Body of pancreas (tissue), 4 donors: Measurements from ENCODE around the gene ANKRD2. TPM values are rescaled to one million over a fixed set of nuclear protein-coding genes. Genes with fewer than 3 reads are reported as not detected.
"Not testable (repeated sequence)": the region's sequence is repeated elsewhere in the genome, so short reads cannot be mapped to it uniquely, and the experiment has no call there.

Source experiments
- ATAC-seq: fragments of 150-250 bp; one replicate; pipeline ENCODE4 v1.9.1; 2016
- DNase-seq, 4 donors: peaks; one replicate each; pipeline ENCODE4 v3.0.0-alpha.2; 2019
- H3K27ac ChIP-seq, 4 donors: fragments of 200-600 bp; sonication (generic); 1 replicate in 3 of 4; 2 replicates in 1 of 4; pipeline versions ENCODE4 v1.5.1 to v1.6.1; 2016 to 2019; ENCODE audit warnings: mild to moderate bottlenecking in 1 of 4, mixed read lengths in 1 of 4, moderate library complexity in 1 of 4
- H3K27me3 ChIP-seq, 2 donors: fragments of 200-600 bp; sonication (generic); one replicate each; pipeline ENCODE4 v1.6.0; 2016; ENCODE audit warnings: mild to moderate bottlenecking in 1 of 2
- H3K36me3 ChIP-seq, 2 donors: fragments of 200-600 bp; sonication (generic); replicated peaks in 1 of 2; 2 replicates each; pipeline ENCODE4 v1.5.1; 2016; ENCODE audit warnings: low read depth in 2 of 2; ENCODE audit not compliant: insufficient read depth in 1 of 2
- H3K4me1 ChIP-seq: fragments of 200-600 bp; sonication (generic); one replicate; pipeline ENCODE4 v1.6.0; 2016
- H3K4me3 ChIP-seq, 2 donors: fragments of 200-600 bp; sonication (generic); 1 replicate in 1 of 2; 2 replicates in 1 of 2; pipeline ENCODE4 v1.5.1; 2016 to 2019
- H3K9me3 ChIP-seq, 3 donors: fragments of 200-600 bp; sonication (generic); 1 replicate in 2 of 3; 2 replicates in 1 of 3; pipeline ENCODE4 v1.5.1; 2016
- CTCF ChIP-seq, 7 experiments: fragments of 450-650 bp in 4 of 7; fragments of 200-600 bp in 3 of 7; sonication (generic) in 3 of 7; IDR thresholded peaks; one replicate each; pipeline ENCODE4 v1.5.1; 2016 to 2019; ENCODE audit warnings: antibody characterized with exemption in 7 of 7
- POLR2A ChIP-seq, 3 donors: fragments of 450-650 bp; IDR thresholded peaks; one replicate each; pipeline ENCODE4 v1.6.1; 2016; ENCODE audit warnings: antibody characterized with exemption in 3 of 3, mild to moderate bottlenecking in 2 of 3
- WGBS, 2 donors: methylation state at CpG; one replicate each; pipeline ENCODE4 v1.1.5; 2017; 5-methylcytosine and 5-hydroxymethylcytosine counted together
- intact Hi-C: fragments of 100-400 bp; cut with DNase I; formaldehyde crosslinking; loops from one replicate; pipeline ENCODE4 v1.15.1; 2023
- total RNA-seq, 2 donors: library from RNA; depleted of rRNA; stranded (reverse); fragments of >200 nt; gene quantifications; one replicate each; pipeline ENCODE4 v1.1.0, GENCODE V29; 2016

The ANKRD2 gene
- total RNA-seq, 2 donors from 2014 or later: not detected

GRCh38 chr10:97549587-97550322 is 22.8 kb upstream of the ANKRD2 start:
- intact Hi-C loops: loop anchor here (5.0 kb wide), 1 partner anchor 82 kb away; no protein-coding TSS in a partner anchor
- DNase-seq (no peak), ATAC-seq (no peak)
- Histone ChIP-seq H3K9me3 (no peaks in the 10 kb centered on the region), H3K27ac (peak overlapping the region in 2 of 4 donors; percentile 8 to 51), H3K36me3 (no peaks in the 10 kb centered on the region), H3K4me1 (peaks cover 5% of the 10 kb centered on the region), H3K4me3 (no peak overlapping the region), H3K27me3 (no peaks in the 10 kb centered on the region)
- TF ChIP-seq POLR2A (IDR thresholded peaks at IDR 0.05) (no peak), CTCF (IDR thresholded peaks at IDR 0.05) (no peak)
- WGBS, 2 donors: 57 to 61% methylated on average over 6 to 13 of the region's 13 CpGs

GRCh38 chr10:97550336-97551149 is 22.0 kb upstream of the ANKRD2 start:
- H3K4me3 ChIP-seq: no peak overlapping the region
- DNase-seq: no peak
- TF ChIP-seq CTCF (IDR thresholded peaks at IDR 0.05) (no peak), POLR2A (IDR thresholded peaks at IDR 0.05) (no peak)
- WGBS, 2 donors: 77 to 88% methylated on average over 6 to 10 of the region's 10 CpGs
- no peaks in the 10 kb centered on the region for H3K27me3 ChIP-seq
- H3K36me3 ChIP-seq: no peaks in the 10 kb centered on the region
- peaks cover 5% of the 10 kb centered on the region for H3K4me1 ChIP-seq
- no peaks in the 10 kb centered on the region for H3K9me3 ChIP-seq
- no peak for ATAC-seq
- intact Hi-C loops: loop anchor here (5.0 kb wide), 1 partner anchor 83 kb away; no protein-coding TSS in a partner anchor
- peak overlapping the region in 1 of 4 donors; percentile 51 for H3K27ac ChIP-seq

- WGBS, 2 donors: 91 to 94% methylated on average over 6 of the region's 6 CpGs
- no peaks in the 10 kb centered on the region for H3K27me3 ChIP-seq
- intact Hi-C loops: loop anchor here (5.0 kb wide), 1 partner anchor 84 kb away; no protein-coding TSS in a partner anchor
- no peaks in the 10 kb centered on the region for H3K9me3 ChIP-seq
- no peak for TF ChIP-seq POLR2A (IDR thresholded peaks at IDR 0.05)
- no peak for TF ChIP-seq CTCF (IDR thresholded peaks at IDR 0.05)
- H3K27ac ChIP-seq: no peak overlapping the region
- DNase-seq (no peak), ATAC-seq (no peak)
- no peaks in the 10 kb centered on the region for H3K36me3 ChIP-seq
- peaks cover 5% of the 10 kb centered on the region for H3K4me1 ChIP-seq
- no peak overlapping the region for H3K4me3 ChIP-seq
Observed at GRCh38 chr10:97551271-97551670, 21.3 kb upstream of the ANKRD2 start.

- ATAC-seq (peak; percentile 87), DNase-seq (peak; percentile 65 to 75 (median 68))
- Histone ChIP-seq H3K27me3 (no peaks in the 10 kb centered on the region), H3K27ac (no peak overlapping the region), H3K4me1 (peaks cover 5% of the 10 kb centered on the region), H3K36me3 (no peaks in the 10 kb centered on the region), H3K4me3 (no peak overlapping the region), H3K9me3 (no peaks in the 10 kb centered on the region)
- intact Hi-C loops: loop anchor here (5.0 kb wide), 1 partner anchor 86 kb away; no protein-coding TSS in a partner anchor
- peak; percentile 37 to 79 (median 71) for TF ChIP-seq CTCF (IDR thresholded peaks at IDR 0.05)
- TF ChIP-seq POLR2A (IDR thresholded peaks at IDR 0.05): no peak
- WGBS, 2 donors: 17 to 22% methylated on average over 5 to 6 of the region's 6 CpGs
Observed at GRCh38 chr10:97553575-97554031, 19.0 kb upstream of the ANKRD2 start.

- H3K27ac ChIP-seq, H3K27me3 ChIP-seq, H3K4me3 ChIP-seq, H3K36me3 ChIP-seq, ATAC-seq, DNase-seq, H3K4me1 ChIP-seq, H3K9me3 ChIP-seq: not testable (repeated sequence)
- 86 to 98% methylated on average over 5 of the region's 5 CpGs for WGBS, 2 donors
- intact Hi-C loops: loop anchor here (5.0 kb wide), 1 partner anchor 87 kb away; no protein-coding TSS in a partner anchor
Observed at GRCh38 chr10:97554336-97554735, 18.2 kb upstream of the ANKRD2 start.

GRCh38 chr10:97555541-97555940 is 17.0 kb upstream of the ANKRD2 start:
- intact Hi-C loops, H3K4me1 ChIP-seq, ATAC-seq, H3K4me3 ChIP-seq, H3K27me3 ChIP-seq, H3K27ac ChIP-seq, DNase-seq, H3K36me3 ChIP-seq, H3K9me3 ChIP-seq: not testable (repeated sequence)
- 91 to 97% methylated on average over 6 to 7 of the region's 10 CpGs for WGBS, 2 donors

- H3K36me3 ChIP-seq, H3K27me3 ChIP-seq, H3K4me3 ChIP-seq, H3K4me1 ChIP-seq, H3K9me3 ChIP-seq, intact Hi-C loops: not testable (repeated sequence)
- ATAC-seq (peak; percentile 56), DNase-seq (peak in 2 of 4 donors; percentile 35 to 40)
- peak overlapping the region; percentile 1 to 73 (median 46) for H3K27ac ChIP-seq
- 78 to 85% methylated on average over 15 to 16 of the region's 17 CpGs for WGBS, 2 donors
Observed at GRCh38 chr10:97560731-97561381, 11.7 kb upstream of the ANKRD2 start.
